A549 (cell line): ENCODE data around the gene BAHCC1.

ENCODE experiments used
- CBX2 ChIP-seq: fragments of 200-600 bp; sonication (generic); IDR thresholded peaks from 2 replicates; pipeline ENCODE4 v1.6.1; 2016; ENCODE audit warnings: low read depth, mild to moderate bottlenecking, borderline replicate concordance
- CHD4 ChIP-seq: fragments of 200-600 bp; sonication (generic); IDR thresholded peaks from 2 replicates; pipeline ENCODE4 v1.6.1; 2016; ENCODE audit warnings: antibody characterized with exemption, mild to moderate bottlenecking, borderline replicate concordance
- EP300 ChIP-seq, 2 experiments: fragments of >200 bp; sonication (Bioruptor Twin); formaldehyde crosslinking; IDR thresholded peaks; 2 replicates in 1 of 2; 3 replicates in 1 of 2; pipeline ENCODE4 v1.6.1; 2016 to 2017
- HDAC2 ChIP-seq: fragments of 200-600 bp; sonication (generic); IDR thresholded peaks from 2 replicates; pipeline ENCODE4 v1.6.1; 2016
- JUNB ChIP-seq: fragments of >200 bp; sonication (Bioruptor Twin); formaldehyde crosslinking; IDR thresholded peaks from 2 replicates; pipeline ENCODE4 v1.6.1; 2016
- KDM1A ChIP-seq: fragments of 200-600 bp; sonication (generic); IDR thresholded peaks from 2 replicates; pipeline ENCODE4 v1.6.1; 2016; ENCODE audit warnings: low read depth, mild to moderate bottlenecking
- POLR2AphosphoS2 ChIP-seq: conservative IDR thresholded peaks from 2 replicates; pipeline ENCODE4 v1.6.1; 2012; ENCODE audit warnings: low read length, improper control_type of control experiment, inconsistent platforms
- ZFP36 ChIP-seq: fragments of 450-650 bp; IDR thresholded peaks from 2 replicates; pipeline ENCODE4 v1.6.1; 2014; ENCODE audit warnings: borderline replicate concordance; ENCODE audit not compliant: partially characterized antibody
- TF ChIP-seq, protein P1 (sequence below): fragments of >200 bp; sonication (Bioruptor Twin); formaldehyde crosslinking; IDR thresholded peaks from 3 replicates; pipeline ENCODE4 v1.5.1; 2016
- TF ChIP-seq, protein P2 (sequence below): fragments of 450-650 bp; IDR thresholded peaks from 2 replicates; pipeline ENCODE4 v1.6.1; 2014; ENCODE audit warnings: antibody characterized with exemption

DNA sequence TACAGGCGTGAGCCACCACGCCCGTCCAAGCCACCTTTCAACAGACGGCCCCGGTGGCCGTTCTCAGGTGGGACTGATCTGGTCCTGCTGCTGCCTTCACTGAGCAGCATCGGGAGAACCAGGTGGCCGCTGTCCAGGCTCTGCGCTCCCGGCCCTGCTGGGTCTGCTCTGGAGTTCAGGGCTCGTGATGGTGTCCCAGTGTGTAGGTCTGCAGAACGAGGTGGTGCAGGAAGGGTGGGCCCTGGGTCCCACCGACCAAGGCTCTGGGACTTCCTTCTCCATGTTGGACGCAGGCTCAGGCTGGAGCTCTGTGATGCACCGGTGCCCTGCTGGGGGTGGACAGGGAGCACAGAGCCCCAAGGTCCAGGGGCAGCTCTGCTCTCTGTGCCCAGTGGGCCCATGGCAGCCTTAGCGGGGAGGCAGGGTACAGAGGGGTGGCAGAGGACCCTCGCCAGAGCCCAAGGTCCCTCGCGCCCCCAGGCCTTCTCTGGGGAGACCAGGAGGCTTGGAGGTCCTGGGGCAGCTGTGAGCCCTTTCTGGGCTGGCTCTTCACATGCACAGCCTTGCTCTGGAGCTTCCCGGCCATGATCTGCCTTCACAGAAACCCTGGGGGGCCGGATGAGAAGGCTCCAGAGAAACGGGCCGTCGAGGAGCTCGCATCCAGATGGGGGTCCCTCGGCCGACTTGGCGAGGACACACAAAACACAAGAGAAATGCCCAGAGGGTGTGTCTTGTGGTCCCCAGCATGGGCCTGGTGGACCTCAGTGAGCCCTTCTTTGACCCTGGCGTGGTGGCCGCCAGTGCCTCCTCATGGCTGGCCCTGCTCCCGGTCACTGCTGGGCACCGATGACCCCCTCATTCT lies 26.9 kb upstream of the BAHCC1 start:
- TF ChIP-seq ZFP36 = no peak
- TF ChIP-seq, protein P1, sequence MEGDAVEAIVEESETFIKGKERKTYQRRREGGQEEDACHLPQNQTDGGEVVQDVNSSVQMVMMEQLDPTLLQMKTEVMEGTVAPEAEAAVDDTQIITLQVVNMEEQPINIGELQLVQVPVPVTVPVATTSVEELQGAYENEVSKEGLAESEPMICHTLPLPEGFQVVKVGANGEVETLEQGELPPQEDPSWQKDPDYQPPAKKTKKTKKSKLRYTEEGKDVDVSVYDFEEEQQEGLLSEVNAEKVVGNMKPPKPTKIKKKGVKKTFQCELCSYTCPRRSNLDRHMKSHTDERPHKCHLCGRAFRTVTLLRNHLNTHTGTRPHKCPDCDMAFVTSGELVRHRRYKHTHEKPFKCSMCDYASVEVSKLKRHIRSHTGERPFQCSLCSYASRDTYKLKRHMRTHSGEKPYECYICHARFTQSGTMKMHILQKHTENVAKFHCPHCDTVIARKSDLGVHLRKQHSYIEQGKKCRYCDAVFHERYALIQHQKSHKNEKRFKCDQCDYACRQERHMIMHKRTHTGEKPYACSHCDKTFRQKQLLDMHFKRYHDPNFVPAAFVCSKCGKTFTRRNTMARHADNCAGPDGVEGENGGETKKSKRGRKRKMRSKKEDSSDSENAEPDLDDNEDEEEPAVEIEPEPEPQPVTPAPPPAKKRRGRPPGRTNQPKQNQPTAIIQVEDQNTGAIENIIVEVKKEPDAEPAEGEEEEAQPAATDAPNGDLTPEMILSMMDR = no peak
- TF ChIP-seq EP300 (IDR thresholded peaks at IDR 0.05) = no peak
- no peak for TF ChIP-seq JUNB
- TF ChIP-seq POLR2AphosphoS2 = no peak
- TF ChIP-seq CBX2 = no peak
- TF ChIP-seq, protein P2, sequence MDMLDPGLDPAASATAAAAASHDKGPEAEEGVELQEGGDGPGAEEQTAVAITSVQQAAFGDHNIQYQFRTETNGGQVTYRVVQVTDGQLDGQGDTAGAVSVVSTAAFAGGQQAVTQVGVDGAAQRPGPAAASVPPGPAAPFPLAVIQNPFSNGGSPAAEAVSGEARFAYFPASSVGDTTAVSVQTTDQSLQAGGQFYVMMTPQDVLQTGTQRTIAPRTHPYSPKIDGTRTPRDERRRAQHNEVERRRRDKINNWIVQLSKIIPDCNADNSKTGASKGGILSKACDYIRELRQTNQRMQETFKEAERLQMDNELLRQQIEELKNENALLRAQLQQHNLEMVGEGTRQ = no peak
- TF ChIP-seq CHD4 = no peak
- TF ChIP-seq KDM1A = no peak
- no peak for TF ChIP-seq HDAC2
